22Rv1 (cell line): Measurements from ENCODE around the gene NANOS3.

ENCODE experiments used
- ZFX ChIP-seq: fragments of 450-650 bp; IDR thresholded peaks from 2 replicates; pipeline ENCODE4 v1.6.1; 2017; ENCODE audit warnings: antibody characterized with exemption, borderline replicate concordance
- TF ChIP-seq, protein P1 (sequence below): fragments of 450-650 bp; IDR thresholded peaks from 2 replicates; pipeline ENCODE4 v1.5.1; 2017; ENCODE audit warnings: mild to moderate bottlenecking

DNA sequence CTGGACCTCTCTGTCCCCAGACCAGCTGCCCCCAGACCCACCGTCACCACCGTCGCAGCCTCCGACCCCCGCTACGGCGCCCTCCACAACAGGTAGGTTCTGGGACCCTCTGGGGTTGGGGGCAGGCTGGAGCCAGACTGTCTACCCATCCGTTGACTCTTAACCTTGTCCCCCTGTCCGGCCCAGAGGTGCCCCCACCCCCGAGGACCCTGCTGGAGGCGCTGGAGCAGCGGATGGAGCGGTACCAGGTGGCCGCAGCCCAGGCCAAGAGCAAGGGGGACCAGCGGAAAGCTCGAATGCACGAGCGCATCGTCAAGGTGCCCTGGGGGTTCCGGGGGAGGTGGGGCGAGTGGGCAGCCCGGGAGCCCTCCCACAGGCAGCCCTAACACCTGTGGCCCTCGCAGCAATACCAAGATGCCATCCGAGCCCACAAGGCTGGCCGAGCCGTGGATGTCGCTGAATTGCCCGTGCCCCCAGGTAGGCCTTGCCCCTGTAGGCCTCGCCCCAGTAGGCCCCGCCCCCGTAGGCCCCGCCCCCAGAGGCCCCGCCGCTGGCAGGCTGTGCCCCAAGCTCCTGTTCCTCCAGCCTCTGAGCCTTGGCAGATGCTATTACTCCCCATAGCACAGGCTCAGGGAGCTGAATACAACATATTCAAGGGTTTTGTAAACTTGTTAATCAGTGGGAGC is 41.9 kb downstream of the NANOS3 start:
- TF ChIP-seq, protein P1, sequence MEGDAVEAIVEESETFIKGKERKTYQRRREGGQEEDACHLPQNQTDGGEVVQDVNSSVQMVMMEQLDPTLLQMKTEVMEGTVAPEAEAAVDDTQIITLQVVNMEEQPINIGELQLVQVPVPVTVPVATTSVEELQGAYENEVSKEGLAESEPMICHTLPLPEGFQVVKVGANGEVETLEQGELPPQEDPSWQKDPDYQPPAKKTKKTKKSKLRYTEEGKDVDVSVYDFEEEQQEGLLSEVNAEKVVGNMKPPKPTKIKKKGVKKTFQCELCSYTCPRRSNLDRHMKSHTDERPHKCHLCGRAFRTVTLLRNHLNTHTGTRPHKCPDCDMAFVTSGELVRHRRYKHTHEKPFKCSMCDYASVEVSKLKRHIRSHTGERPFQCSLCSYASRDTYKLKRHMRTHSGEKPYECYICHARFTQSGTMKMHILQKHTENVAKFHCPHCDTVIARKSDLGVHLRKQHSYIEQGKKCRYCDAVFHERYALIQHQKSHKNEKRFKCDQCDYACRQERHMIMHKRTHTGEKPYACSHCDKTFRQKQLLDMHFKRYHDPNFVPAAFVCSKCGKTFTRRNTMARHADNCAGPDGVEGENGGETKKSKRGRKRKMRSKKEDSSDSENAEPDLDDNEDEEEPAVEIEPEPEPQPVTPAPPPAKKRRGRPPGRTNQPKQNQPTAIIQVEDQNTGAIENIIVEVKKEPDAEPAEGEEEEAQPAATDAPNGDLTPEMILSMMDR: no peak
- TF ChIP-seq ZFX: no peak
